Activated CD8-positive, alpha-beta memory T cell treated with anti-CD3 and anti-CD28 coated beads, Interleukin-2, amount 10 ng/mL, durations not matched to agents 7 days and 5 days (primary cell): ENCODE measurements around the gene LETMD1. TPM values are rescaled to one million over a fixed set of nuclear protein-coding genes. Genes with fewer than 3 reads are reported as not detected.
"Not testable (repeated sequence)": the region's sequence is repeated elsewhere in the genome, so short reads cannot be mapped to it uniquely, and the experiment has no call there.

Experiments used
- ATAC-seq: fragments of 150-1000 bp; cut with Tn5 transposase; one replicate; pipeline ENCODE4 v1.10.0; 2021; ENCODE audit warnings: moderate library complexity
- CTCF ChIA-PET: fragments of 350-600 bp; sonication (Branson Sonifier 250); formaldehyde crosslinking; loops from one replicate; lab custom pipeline; 2021; ENCODE audit warnings: antibody characterized with exemption; lab: Charles Lee
- DNase-seq: peaks from one replicate; pipeline ENCODE4 v3.0.0-alpha.2; 2020
- H3K27ac Mint-ChIP-seq: one replicate; pipeline ENCODE4 v1.8.0; 2021; ENCODE audit warnings: mild to moderate bottlenecking, mixed read lengths
- H3K27me3 Mint-ChIP-seq: one replicate; pipeline ENCODE4 v1.8.0; 2021; ENCODE audit warnings: mixed read lengths
- H3K36me3 Mint-ChIP-seq: one replicate; pipeline ENCODE4 v1.8.0; 2021; ENCODE audit warnings: mild to moderate bottlenecking, mixed read lengths
- H3K4me1 Mint-ChIP-seq: one replicate; pipeline ENCODE4 v1.8.0; 2021; ENCODE audit warnings: mixed read lengths
- H3K4me3 Mint-ChIP-seq: one replicate; pipeline ENCODE4 v1.8.0; 2021; ENCODE audit warnings: mild to moderate bottlenecking, moderate library complexity, mixed read lengths
- H3K9me3 Mint-ChIP-seq: one replicate; pipeline ENCODE4 v1.8.0; 2022; ENCODE audit warnings: low read depth, mixed read lengths
- total RNA-seq, 2 experiments: library from RNA; stranded (reverse); gene quantifications; one replicate each; pipeline ENCODE4 v1.2.3, GENCODE V29; 2021

The LETMD1 gene
- total RNA-seq, 2 experiments from 2014 or later = 76.7 to 80.8 TPM

DNA sequence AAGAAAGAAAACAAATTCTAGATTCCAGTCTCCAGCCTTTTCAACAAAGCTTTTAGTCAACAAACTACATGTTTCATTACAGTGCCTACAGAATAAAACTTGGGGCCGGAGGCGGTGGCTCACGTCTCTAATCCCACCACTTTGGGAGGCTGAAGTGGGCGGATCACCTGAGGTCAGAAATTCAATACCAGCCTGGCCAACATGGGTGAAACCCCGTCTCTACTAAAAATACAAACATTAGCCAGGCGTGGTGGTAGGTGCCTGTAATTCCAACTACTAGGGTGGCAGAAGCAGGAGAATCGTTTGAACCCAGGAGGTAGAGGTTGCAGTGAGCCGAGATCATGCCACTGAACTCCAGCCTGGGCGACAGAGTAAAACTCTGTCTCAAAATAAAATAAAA is 33.7 kb upstream of the LETMD1 start:
- not testable (repeated sequence) for H3K27ac Mint-ChIP-seq, ATAC-seq, H3K4me3 Mint-ChIP-seq, H3K36me3 Mint-ChIP-seq, H3K27me3 Mint-ChIP-seq, DNase-seq, H3K9me3 Mint-ChIP-seq
- CTCF ChIA-PET = interaction anchor here (1.1 kb wide), 1 partner anchor 13 kb away, joined by 3 read pairs; no protein-coding TSS in a partner anchor
- peaks cover 11% of the 10 kb centered on the region for H3K4me1 Mint-ChIP-seq

DNA sequence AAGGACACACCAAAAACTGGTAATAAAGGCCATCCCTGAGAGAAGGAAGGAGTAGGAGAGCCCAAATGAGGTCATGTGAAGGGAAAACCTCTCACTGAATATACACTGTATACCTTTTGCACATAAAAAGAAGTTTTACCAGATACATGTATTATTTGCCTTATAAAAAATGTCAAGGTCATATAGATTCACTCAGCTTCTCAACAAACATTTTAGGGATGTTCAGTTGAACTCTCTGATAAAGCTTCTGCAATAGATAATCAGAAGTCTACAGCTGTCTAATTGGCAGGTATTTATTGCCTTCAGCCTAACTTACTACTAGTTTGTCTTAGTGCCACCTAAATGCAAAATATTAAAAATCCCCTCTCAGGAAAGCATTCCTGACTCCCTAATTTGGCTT is 30.7 kb upstream of the LETMD1 start:
- Mint-ChIP-seq H3K27ac (no peak overlapping the region), H3K4me1 (peaks cover 27% of the 10 kb centered on the region), H3K9me3 (no peaks in the 10 kb centered on the region), H3K27me3 (no peaks in the 10 kb centered on the region), H3K4me3 (no peak overlapping the region), H3K36me3 (no peaks in the 10 kb centered on the region)
- no peak for ATAC-seq
- CTCF ChIA-PET = no interaction called here
- DNase-seq = no peak

DNA sequence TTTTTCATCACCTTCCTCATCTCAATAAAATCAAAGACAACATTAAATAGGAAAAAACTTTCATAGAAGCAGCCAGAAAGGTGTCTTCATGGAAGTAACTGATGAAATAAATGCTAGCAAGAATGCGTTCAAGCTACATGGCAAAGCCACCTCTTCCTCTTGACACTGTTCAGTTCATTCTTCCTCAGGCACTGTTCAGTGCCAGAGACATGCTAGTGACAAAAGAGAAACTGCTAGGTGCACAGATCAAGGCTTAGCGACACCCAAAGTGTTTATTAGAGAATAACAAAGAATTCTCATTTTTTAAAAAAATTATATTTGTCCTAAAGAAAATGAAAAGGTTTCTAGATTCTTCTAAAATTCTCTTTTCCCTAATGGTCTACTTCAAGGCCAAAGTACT is 29.2 kb upstream of the LETMD1 start:
- Mint-ChIP-seq H3K27me3 (no peaks in the 10 kb centered on the region), H3K4me3 (no peak overlapping the region), H3K36me3 (no peaks in the 10 kb centered on the region), H3K27ac (no peak overlapping the region), H3K9me3 (no peaks in the 10 kb centered on the region), H3K4me1 (peaks cover 29% of the 10 kb centered on the region)
- CTCF ChIA-PET = interaction anchor here (0.7 to 1.3 kb wide), 4 partner anchors 9 to 941 kb away, joined by 3 to 5 read pairs (median 4); no protein-coding TSS in a partner anchor
- ATAC-seq = no peak
- no peak for DNase-seq

DNA sequence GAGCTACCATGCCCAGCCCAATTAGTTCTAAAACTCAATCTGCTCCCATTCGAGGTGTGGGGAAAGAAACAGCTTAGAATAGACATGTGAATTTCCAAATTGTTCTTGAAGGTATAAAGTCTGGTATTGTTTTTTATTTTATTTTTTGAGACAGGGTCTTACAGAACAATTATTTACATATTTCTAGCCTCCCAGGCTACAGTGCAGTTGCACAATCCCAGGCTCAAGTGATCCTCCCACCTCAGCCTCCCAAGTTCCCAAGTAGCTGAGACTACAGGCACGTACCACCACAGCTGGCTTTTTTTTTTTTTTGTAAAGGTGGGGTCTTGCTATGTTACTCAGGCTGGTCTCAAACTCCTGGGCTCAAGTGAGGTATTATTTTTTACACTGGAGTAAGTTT is 28.2 kb upstream of the LETMD1 start:
- H3K4me1 Mint-ChIP-seq = peaks cover 38% of the 10 kb centered on the region
- H3K36me3 Mint-ChIP-seq = no peaks in the 10 kb centered on the region
- no peak overlapping the region for H3K27ac Mint-ChIP-seq
- H3K9me3 Mint-ChIP-seq = no peaks in the 10 kb centered on the region
- ATAC-seq = no peak
- CTCF ChIA-PET = interaction anchor here (1.2 to 1.3 kb wide), 2 partner anchors 8 to 17 kb away, joined by 4 to 5 read pairs; no protein-coding TSS in a partner anchor
- DNase-seq = no peak
- H3K4me3 Mint-ChIP-seq = no peak overlapping the region
- no peaks in the 10 kb centered on the region for H3K27me3 Mint-ChIP-seq

DNA sequence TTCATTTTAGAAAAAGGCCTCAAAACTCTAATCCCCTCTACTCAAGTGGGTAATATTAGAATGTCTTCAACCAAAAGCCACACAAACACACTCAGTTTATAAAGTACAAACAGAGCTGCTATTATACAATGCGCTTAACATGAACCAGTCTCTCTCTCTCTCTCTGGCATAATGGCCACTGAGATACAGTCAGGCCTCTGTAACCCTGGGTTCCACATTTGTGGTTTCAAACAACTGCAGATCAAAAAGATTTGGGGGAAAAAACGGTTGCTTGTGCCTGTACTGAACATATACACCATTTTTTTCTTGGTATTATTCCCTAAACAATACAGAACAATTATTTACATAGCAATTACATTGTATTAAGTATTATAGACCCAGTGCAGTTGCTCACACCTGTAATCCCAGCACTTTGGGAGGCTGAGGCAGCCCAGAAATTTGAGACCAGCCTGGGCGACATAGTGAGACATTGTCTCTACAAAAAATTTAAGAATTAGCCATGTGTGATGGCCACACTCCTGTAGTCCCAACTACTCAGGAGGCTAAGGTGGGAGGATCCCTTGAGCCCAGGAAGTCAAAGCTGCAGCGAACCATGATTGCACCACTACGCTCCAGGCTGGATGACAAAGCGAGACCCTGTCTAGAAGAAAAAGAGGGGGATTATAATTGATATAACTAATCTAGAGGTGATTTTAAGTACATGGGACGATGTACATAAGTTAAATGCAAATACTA is 27.5 kb upstream of the LETMD1 start:
- ATAC-seq = no peak
- Mint-ChIP-seq H3K27me3 (no peaks in the 10 kb centered on the region), H3K27ac (no peak overlapping the region), H3K4me3 (no peak overlapping the region), H3K9me3 (no peaks in the 10 kb centered on the region), H3K4me1 (peaks cover 41% of the 10 kb centered on the region), H3K36me3 (no peaks in the 10 kb centered on the region)
- DNase-seq = no peak
- CTCF ChIA-PET = no interaction called here

DNA sequence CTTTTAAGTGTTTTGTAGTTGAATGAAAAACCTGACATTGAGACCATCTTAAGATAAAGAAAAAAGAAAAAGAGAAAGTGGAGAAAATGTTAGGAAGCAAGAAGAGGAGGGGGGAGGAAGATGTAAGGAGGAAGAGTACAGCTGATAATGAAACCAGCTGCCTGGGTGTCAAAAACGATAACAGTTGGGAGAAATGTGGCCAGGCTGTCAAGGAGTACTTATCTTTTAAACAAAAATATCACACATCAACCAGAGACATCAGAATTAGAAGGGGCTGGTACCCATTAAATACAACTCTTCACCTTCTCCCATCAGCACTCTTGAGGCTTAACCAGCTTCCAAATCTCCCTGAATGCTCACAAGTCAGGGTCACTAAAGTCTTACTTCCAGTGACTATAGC is 26.4 kb upstream of the LETMD1 start:
- CTCF ChIA-PET = interaction anchor here (1.1 to 1.9 kb wide), 4 partner anchors 8 to 257 kb away, joined by 3 to 8 read pairs (median 4); no protein-coding TSS in a partner anchor
- peak overlapping the region; percentile 9 for H3K4me3 Mint-ChIP-seq
- H3K27me3 Mint-ChIP-seq = no peaks in the 10 kb centered on the region
- no peaks in the 10 kb centered on the region for H3K9me3 Mint-ChIP-seq
- DNase-seq = no peak
- no peaks in the 10 kb centered on the region for H3K36me3 Mint-ChIP-seq
- H3K27ac Mint-ChIP-seq = peak overlapping the region; percentile 47
- H3K4me1 Mint-ChIP-seq = peaks cover 44% of the 10 kb centered on the region
- ATAC-seq = no peak

DNA sequence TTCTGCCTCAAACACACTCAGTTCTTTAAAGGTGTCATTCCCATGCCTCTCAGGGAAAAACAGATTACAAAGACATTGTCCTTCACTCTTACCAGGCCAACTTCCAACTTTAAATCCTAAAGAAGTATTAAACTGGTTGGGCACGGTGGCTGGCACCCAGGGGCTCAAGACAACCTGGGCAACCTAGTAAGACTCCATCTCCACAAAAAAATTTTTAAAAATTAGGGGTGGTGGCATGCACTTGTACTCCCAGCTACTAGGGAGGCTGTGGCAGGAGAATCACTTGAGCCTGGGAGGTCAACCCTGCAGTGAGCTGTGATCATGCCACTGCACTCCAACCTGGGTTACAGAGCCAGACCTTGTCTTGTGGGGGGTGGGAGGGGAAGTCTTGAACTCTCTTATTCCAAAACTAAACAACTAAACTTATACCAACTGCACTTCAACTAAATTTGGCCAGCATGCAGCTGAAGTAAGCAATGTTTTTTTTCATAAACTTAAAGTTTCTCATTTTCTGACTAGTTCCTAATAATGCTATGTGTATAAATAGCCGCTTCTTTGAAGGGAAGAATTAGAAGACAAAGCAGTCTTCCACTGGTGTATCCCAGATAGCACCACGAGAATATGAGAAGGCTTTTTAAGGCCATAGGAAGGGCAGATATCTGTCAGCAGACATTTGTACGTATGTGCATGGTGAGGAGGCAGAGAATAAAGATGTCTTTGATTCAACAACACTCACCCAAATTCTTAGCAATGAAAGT is 24.3 kb upstream of the LETMD1 start:
- H3K9me3 Mint-ChIP-seq = no peaks in the 10 kb centered on the region
- ATAC-seq (no peak), DNase-seq (no peak)
- peak overlapping the region; percentile 90 for H3K27ac Mint-ChIP-seq
- H3K27me3 Mint-ChIP-seq = peaks cover 4% of the 10 kb centered on the region
- CTCF ChIA-PET = interaction anchor here (0.6 to 4.6 kb wide), 2 partner anchors 202 to 259 kb away, joined by 3 to 46 read pairs; partner anchors contain the start of gene ATF1
- no peaks in the 10 kb centered on the region for H3K36me3 Mint-ChIP-seq
- peak overlapping the region; percentile 87 for H3K4me3 Mint-ChIP-seq
- peaks cover 52% of the 10 kb centered on the region for H3K4me1 Mint-ChIP-seq

DNA sequence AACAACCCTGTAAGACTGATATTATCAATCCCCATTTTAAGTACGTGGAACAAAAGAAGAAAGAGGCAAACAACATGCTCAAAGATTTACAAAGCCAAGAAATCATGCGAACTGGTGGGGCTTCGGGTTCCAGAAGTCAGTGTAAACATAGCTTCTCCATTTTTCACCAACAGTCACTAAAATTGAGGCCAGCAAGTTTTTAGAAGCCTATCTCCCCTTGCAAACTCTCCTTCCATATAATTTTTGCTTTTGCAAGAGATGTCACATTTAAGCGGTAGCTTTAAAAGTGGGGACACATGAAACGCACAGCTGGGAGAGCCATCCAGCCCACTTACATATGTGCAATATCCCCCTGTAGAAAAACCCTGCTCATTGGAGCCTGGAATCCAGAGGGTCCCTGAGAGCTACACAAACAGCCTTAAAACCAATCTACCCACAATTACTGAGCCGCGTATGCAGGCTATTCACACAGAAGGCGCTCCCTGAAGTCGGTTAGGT is 22.7 kb upstream of the LETMD1 start:
- ATAC-seq (no peak), DNase-seq (no peak)
- Mint-ChIP-seq H3K36me3 (no peaks in the 10 kb centered on the region), H3K27ac (peak overlapping the region; percentile 90), H3K27me3 (peaks cover 6% of the 10 kb centered on the region), H3K4me1 (peaks cover 50% of the 10 kb centered on the region), H3K9me3 (no peaks in the 10 kb centered on the region), H3K4me3 (peak overlapping the region; percentile 87)
- CTCF ChIA-PET = interaction anchor here (0.9 to 4.6 kb wide), 7 partner anchors 39 to 316 kb away, joined by 3 to 46 read pairs (median 4); partner anchors contain the start of gene ATF1

DNA sequence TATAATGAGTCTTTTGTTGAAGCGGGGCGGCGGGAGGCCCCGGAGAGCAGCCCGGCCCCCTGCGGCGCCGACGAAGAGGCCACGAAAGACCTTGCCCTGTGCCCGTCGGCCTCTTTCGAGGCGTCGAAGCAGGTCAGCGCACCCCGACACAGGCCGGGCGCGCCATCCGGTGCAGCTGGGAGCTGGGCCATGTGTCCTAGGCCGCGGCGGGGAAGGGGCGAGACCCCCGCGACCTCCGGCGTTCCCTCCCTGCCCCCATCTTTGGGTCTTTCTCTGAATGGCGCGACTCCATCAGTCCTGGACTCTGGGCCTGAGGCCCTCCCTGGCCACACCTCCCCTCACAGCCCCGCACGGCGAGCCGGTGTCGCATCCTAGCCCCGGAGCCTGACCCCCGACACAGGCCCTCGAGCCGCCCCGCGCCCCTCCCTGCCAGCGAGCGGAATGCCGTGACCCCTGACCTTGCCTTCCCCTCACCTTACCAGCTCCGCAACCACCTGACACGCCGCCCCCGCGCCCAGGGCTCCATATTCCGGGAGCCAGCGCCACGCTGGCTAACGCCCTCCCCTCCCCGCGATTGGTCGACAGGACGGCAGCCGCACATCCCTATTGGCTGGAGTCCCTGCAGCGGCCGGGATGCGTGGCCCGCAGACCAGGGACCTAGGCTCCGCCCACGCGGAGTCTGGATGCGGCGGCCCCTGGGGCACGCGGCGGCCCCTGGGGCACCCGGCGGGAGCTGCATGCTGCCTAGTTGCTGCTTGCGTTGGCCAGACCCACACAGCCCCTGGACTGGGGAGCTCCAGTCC is 22.1 kb upstream of the LETMD1 start, which contains the start of gene SLC11A2:
Gene SLC11A2, minus strand, starts transcription at position 549 of the 803 bp plus-strand sequence. CDS start 15,656 bp downstream, outside the sequence.
- peak within 1 kb of the TSS; percentile 90 for H3K27ac Mint-ChIP-seq

DNA sequence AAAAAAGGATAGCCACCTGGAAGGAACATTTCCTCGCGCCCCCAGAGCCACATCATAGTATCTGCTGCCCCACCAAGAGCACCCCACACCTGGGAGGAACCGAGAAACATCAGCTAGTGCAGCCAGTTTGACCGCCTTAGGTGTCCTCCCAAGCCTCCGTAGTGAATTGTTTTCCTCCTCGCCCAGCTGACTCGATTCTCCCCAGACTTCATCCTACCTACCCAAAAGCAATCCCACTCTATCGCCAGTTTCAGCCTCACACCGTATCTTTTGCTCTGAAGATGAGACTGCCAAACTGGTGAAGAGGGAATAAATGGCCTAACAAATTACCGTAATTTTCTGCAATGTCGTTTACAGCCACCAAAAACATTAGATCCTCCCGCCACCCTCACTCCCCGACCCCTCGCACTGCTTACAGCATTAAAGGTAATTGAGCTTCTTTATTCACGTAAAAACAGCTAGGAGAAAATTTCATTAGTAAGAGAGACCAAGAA is 20.7 kb upstream of the LETMD1 start:
- peaks cover 6% of the 10 kb centered on the region for H3K27me3 Mint-ChIP-seq
- no peak overlapping the region for H3K4me3 Mint-ChIP-seq
- H3K27ac Mint-ChIP-seq = no peak overlapping the region
- no peak for DNase-seq
- H3K9me3 Mint-ChIP-seq = no peaks in the 10 kb centered on the region
- no peak for ATAC-seq
- CTCF ChIA-PET = interaction anchor here (0.6 to 4.6 kb wide), 13 partner anchors 8 to 523 kb away, joined by 3 to 46 read pairs (median 4); partner anchors contain the start of genes ATF1 and DIP2B
- H3K36me3 Mint-ChIP-seq = no peaks in the 10 kb centered on the region
- H3K4me1 Mint-ChIP-seq = peaks cover 33% of the 10 kb centered on the region

More for the DNA sequence above, 22.1 kb upstream of the LETMD1 start, which contains the start of gene SLC11A2:
- Mint-ChIP-seq H3K27me3 (peaks cover 6% of the 10 kb centered on the region), H3K4me1 (peaks cover 44% of the 10 kb centered on the region), H3K36me3 (no peaks in the 10 kb centered on the region), H3K9me3 (no peaks in the 10 kb centered on the region), H3K4me3 (peak within 1 kb of the TSS; percentile 87)
- CTCF ChIA-PET = interaction anchor here (0.9 to 4.6 kb wide), 13 partner anchors 21 to 316 kb away, joined by 3 to 46 read pairs (median 4); partner anchors contain the start of genes ATF1 and DAZAP2
- ATAC-seq (peak; percentile 96), DNase-seq (peak; percentile 95)

DNA sequence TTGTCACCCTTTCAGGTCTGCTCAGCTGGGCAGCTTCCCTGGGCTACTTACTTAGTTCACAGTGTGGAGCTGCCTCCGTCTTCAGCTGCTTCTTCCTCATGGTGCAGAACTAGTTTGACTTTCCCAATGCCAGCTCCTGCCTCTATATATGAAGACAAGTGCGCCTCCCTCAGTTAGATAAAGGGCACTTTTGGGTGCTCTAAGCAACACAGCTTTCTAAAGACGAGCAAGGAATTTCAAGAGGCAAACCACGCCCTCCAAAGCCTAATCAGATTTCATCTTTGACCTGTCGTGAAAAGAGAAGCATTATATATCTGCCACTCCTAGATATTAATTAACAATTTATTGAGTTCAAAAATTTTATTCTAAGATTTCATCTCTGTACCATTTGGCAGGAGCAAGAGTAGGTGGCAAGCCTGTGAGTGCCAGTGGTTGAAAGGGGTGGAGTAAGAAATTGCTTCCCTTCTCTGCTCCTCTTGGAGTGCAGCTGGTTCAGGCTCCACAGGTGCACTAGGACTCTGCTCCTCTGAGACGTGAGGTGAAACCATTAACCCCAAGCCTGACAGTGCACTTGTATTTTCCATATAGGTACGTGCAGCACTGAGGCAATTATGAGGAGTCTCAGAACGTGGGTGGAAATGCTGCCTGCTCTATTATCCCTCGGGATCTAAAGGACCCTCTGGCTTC is 19.9 kb upstream of the LETMD1 start:
- Mint-ChIP-seq H3K4me3 (no peak overlapping the region), H3K27me3 (peaks cover 6% of the 10 kb centered on the region), H3K4me1 (peaks cover 29% of the 10 kb centered on the region), H3K27ac (no peak overlapping the region), H3K36me3 (no peaks in the 10 kb centered on the region), H3K9me3 (no peaks in the 10 kb centered on the region)
- ATAC-seq = no peak
- no peak for DNase-seq
- CTCF ChIA-PET = interaction anchor here (0.5 to 4.6 kb wide), 13 partner anchors 9 to 1631 kb away, joined by 3 to 46 read pairs (median 3); partner anchors contain the start of genes ATF1 and DIP2B

DNA sequence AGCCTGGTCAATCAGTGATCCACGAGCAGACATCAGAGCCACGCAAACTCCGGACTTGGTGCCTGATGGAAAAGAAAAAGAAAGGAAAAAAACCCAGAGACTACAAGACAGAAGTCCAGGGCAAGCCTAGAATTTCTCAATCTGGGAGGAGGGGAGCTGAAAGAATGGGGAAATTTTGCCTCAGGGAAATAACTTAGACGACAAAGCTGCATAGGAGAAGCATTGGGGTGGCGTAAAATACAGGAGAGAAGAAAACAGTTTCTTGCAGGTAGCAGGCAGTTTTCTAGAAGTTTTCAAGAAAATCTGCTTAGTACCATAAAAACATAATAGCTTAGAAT is 19.3 kb upstream of the LETMD1 start:
- CTCF ChIA-PET = interaction anchor here (0.5 to 4.6 kb wide), 9 partner anchors 10 to 1631 kb away, joined by 3 to 46 read pairs (median 4); partner anchors contain the start of genes ATF1 and DIP2B
- ATAC-seq (no peak), DNase-seq (no peak)
- Mint-ChIP-seq H3K27ac (no peak overlapping the region), H3K36me3 (no peaks in the 10 kb centered on the region), H3K4me1 (peaks cover 24% of the 10 kb centered on the region), H3K27me3 (peaks cover 6% of the 10 kb centered on the region), H3K4me3 (no peak overlapping the region), H3K9me3 (no peaks in the 10 kb centered on the region)
